BJ (cell line): ENCODE data around the gene LOXL4. TPM values are rescaled to one million over a fixed set of nuclear protein-coding genes. Genes with fewer than 3 reads are reported as not detected.

Experiments used
- CTCF ChIA-PET: fragments of 350-600 bp; formaldehyde crosslinking; extraction: SDS; loops from one replicate; lab custom pipeline; 2021; ENCODE audit warnings: antibody characterized with exemption, inconsistent platforms; lab: Yijun Ruan, JAX
- POLR2A ChIA-PET: fragments of 300-600 bp; sonication (Branson Sonifier 250); formaldehyde crosslinking; extraction: SDS; loops from one replicate; lab custom pipeline; 2021; ENCODE audit warnings: antibody characterized with exemption; lab: Charles Lee
- DNase-seq: peaks from one replicate; pipeline ENCODE4 v3.0.0-alpha.2; 2011; ENCODE audit warnings: low read depth
- H3K27me3 ChIP-seq: 2 replicates; pipeline ENCODE4 v1.6.0; 2011; ENCODE audit warnings: low read length; ENCODE audit not compliant: control insufficient read depth, insufficient read depth
- H3K36me3 ChIP-seq: 2 replicates; pipeline ENCODE4 v1.5.1; 2011; ENCODE audit warnings: low read length; ENCODE audit not compliant: control insufficient read depth, insufficient read depth
- H3K4me3 ChIP-seq: 2 replicates; pipeline ENCODE4 v1.5.1; 2011; ENCODE audit warnings: low read depth, mild to moderate bottlenecking, control low read depth, low read length
- CTCF ChIP-seq: IDR thresholded peaks from 2 replicates; pipeline ENCODE4 v1.5.1; 2011; ENCODE audit warnings: low read depth, mild to moderate bottlenecking, control low read depth, inconsistent platforms, low read length, moderate library complexity; ENCODE audit not compliant: insufficient read depth
- polyA plus RNA-seq: library from polyadenylated mRNA; depleted of rRNA; stranded (reverse); fragments of >200 nt; gene quantifications from 2 replicates; pipeline ENCODE4 v1.2.3, GENCODE V29; 2011

LOXL4 gene
- polyA plus RNA-seq, 1 experiment, result 75.5 TPM

GRCh38 chr10:98261436-98262277 lies 6.3 kb downstream of the LOXL4 start:
- no peak overlapping the region for H3K4me3 ChIP-seq
- no peak for TF ChIP-seq CTCF
- peaks cover 21% of the 10 kb centered on the region for H3K36me3 ChIP-seq
- H3K27me3 ChIP-seq, result no peaks in the 10 kb centered on the region
- DNase-seq, result no peak
- POLR2A ChIA-PET, result no interaction called here
- CTCF ChIA-PET, result interaction anchor here (0.8 to 3.6 kb wide), 12 partner anchors 7 to 199 kb away, joined by 3 to 33 read pairs (median 4); no protein-coding TSS in a partner anchor

- Histone ChIP-seq H3K4me3 (no peak overlapping the region), H3K27me3 (no peaks in the 10 kb centered on the region), H3K36me3 (peaks cover 24% of the 10 kb centered on the region)
- POLR2A ChIA-PET, result no interaction called here
- DNase-seq, result no peak
- TF ChIP-seq CTCF, result no peak
- CTCF ChIA-PET, result interaction anchor here (0.8 kb wide), 1 partner anchor 11 kb away, joined by 3 read pairs; no protein-coding TSS in a partner anchor
Measured at GRCh38 chr10:98260752-98261151, 7.2 kb downstream of the LOXL4 start.

GRCh38 chr10:98260350-98260749 lies 7.6 kb downstream of the LOXL4 start:
- H3K4me3 ChIP-seq, result no peak overlapping the region
- H3K27me3 ChIP-seq, result no peaks in the 10 kb centered on the region
- no peak for TF ChIP-seq CTCF
- peaks cover 26% of the 10 kb centered on the region for H3K36me3 ChIP-seq
- ChIA-PET POLR2A (no interaction called here), CTCF (no interaction called here)
- no peak for DNase-seq

GRCh38 chr10:98259606-98260315 lies 8.2 kb downstream of the LOXL4 start:
- no peak for DNase-seq
- Histone ChIP-seq H3K36me3 (peaks cover 27% of the 10 kb centered on the region), H3K27me3 (no peaks in the 10 kb centered on the region), H3K4me3 (no peak overlapping the region)
- POLR2A ChIA-PET, result no interaction called here
- TF ChIP-seq CTCF, result no peak
- CTCF ChIA-PET, result interaction anchor here (0.6 to 2.5 kb wide), 3 partner anchors 135 to 1748 kb away, joined by 3 to 11 read pairs (median 4); no protein-coding TSS in a partner anchor
